Omental fat pad (tissue), 4 donors: ENCODE data around the gene BRAT1. TPM values are rescaled to one million over a fixed set of nuclear protein-coding genes. Genes with fewer than 3 reads are reported as not detected.

Experiments
- ATAC-seq: fragments of 150-250 bp; one replicate; pipeline ENCODE4 v1.9.1; 2016; ENCODE audit warnings: mild to moderate bottlenecking, moderate library complexity; ENCODE audit not compliant: low FRiP score
- DNase-seq: peaks from one replicate; pipeline ENCODE4 v3.0.0-alpha.2; 2019; ENCODE audit warnings: low spot score
- total RNA-seq, 4 donors: library from RNA; depleted of rRNA; stranded (reverse); fragments of >200 nt; gene quantifications; one replicate each; pipeline ENCODE4 v1.1.0, GENCODE V29; 2016
- TF ChIP-seq, protein P1 (sequence below), 3 donors: fragments of 450-650 bp; IDR thresholded peaks; one replicate each; pipeline ENCODE4 v1.5.1; 2016 to 2017; ENCODE audit warnings: antibody characterized with exemption in 3 of 3, mild to moderate bottlenecking in 3 of 3, moderate library complexity in 2 of 3

Gene BRAT1
- total RNA-seq = 10 to 100 TPM; 22.7 to 33.1 (median 26.3) TPM

DNA sequence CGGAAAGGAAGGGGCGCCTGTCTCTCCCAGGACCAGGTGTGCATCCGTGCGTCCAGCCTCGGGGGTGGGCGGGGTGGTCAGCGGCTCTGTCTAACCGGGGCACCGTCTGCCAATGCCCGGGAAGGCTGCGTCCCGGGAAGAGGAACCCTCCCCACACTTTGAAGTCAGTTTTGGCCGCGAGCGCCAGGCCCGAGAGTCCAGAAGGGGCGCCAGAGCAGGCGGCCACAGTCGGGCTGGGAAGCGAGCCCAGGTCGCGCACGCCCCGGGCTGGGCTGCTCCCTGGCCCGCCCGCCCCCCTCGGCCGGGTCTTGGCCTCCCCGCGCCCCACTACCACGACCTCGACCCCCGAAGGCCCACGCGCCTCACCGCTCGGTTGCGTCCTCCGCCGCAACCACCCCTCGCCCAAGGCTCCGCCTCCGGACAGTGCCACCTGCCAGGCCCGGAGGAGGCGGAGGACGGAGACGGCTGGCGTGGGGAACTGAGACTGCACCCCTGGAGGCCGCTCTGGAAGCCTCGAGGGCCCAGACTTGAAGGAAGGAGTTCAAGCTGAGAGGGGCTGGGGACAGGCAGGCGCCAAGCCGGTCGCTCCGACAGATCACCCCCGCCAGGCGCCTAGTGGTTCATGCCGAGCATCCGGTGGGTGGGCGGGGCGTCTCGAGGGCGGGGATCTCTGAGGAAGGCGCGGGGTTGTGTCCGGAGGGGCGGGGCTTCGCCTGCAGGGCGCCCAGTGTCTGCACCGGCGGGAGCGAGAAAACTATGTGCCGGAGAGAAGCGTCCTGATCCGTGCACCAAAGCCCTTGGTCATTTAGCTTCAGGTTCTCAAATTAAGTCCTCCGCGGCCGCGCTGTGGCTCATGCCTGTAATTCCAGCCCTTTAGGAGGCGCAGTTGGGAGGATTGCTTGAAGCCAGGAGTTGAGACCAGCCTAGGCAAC is at the start of gene BRAT1:
Gene BRAT1 (minus strand): TSS at position 404 of the 932 bp plus-strand sequence. CDS start 1,093 bp downstream, outside the sequence.
- TF ChIP-seq, protein P1, sequence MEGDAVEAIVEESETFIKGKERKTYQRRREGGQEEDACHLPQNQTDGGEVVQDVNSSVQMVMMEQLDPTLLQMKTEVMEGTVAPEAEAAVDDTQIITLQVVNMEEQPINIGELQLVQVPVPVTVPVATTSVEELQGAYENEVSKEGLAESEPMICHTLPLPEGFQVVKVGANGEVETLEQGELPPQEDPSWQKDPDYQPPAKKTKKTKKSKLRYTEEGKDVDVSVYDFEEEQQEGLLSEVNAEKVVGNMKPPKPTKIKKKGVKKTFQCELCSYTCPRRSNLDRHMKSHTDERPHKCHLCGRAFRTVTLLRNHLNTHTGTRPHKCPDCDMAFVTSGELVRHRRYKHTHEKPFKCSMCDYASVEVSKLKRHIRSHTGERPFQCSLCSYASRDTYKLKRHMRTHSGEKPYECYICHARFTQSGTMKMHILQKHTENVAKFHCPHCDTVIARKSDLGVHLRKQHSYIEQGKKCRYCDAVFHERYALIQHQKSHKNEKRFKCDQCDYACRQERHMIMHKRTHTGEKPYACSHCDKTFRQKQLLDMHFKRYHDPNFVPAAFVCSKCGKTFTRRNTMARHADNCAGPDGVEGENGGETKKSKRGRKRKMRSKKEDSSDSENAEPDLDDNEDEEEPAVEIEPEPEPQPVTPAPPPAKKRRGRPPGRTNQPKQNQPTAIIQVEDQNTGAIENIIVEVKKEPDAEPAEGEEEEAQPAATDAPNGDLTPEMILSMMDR (IDR thresholded peaks at IDR 0.05) = no peak
- ATAC-seq (peak; percentile 96), DNase-seq (peak; percentile 95)

DNA sequence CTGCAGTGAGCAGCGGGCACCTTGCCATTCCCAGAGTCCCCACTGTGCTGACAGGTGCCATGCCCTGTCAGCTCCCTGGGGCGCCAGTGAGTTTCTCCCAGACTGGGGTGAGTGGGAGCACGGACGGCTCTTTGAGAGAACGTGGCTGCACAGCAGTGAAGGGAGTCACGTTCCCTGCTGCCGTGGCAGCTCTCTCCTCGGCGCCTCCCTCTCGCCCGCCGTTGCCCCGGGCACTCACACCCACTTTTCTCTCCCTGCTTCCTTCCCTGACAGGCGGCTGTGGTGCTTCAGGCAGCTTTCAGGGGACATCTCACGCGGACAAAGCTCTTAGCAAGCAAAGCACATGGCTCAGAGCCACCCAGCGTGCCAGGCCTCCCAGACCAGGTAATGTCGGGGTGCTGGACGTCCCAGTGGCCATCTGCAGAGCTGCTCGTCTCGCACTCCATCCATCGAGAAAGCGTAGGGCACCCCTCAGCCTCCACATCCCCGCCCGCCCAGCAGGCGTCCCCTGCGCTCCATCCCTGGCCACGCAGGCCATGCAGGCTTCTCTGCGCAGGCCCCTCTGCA is 49.4 kb upstream of the BRAT1 start:
- no peak for DNase-seq
- TF ChIP-seq, protein P1 (IDR thresholded peaks at IDR 0.05) = no peak
- no peak for ATAC-seq

DNA sequence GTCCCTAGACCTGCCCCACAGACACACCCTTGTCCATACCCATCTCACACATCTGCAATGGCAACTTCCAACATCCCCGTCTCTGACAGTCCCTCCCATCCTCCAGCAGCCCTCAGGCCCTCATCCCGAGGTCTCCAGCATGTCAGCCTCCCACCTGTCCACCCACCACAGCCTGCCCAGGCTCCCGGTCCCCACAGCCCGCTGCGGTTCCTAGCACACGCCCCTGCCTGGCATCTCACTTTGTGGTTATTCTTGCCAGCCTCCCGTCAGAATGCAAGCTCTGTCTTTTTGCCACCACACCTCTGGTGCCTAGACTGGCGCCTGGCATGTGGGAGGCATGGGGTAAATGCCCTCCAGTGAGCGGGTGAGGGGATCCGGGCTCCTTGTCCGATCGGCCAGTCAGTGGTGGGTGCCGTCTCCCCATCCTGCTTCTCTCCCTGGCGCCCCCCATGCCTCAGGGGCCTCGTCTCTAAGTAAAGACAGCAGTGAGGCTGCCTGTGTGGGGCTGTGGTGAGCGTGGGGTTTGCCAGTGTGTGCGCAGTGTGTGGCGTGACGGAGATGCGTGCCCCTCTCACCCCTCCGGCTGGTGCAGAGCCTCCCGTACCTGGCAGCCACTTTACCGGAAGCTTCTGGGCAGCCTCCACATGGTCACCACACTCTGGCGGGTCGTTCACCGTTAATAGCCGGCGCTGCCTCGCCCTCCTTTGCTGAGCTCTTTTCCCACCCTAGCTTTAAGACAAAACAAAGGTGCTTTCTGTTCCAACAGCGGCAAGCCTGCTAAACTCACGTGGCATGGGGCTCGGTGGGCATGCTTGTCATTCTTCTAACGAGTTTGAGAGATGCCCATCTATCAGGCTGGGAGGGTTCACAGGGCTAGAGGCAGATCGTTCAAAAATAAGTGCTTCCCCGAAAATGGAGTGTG is 48.0 kb upstream of the BRAT1 start:
- DNase-seq = no peak
- TF ChIP-seq, protein P1 (IDR thresholded peaks at IDR 0.05) = no peak
- ATAC-seq = no peak

DNA sequence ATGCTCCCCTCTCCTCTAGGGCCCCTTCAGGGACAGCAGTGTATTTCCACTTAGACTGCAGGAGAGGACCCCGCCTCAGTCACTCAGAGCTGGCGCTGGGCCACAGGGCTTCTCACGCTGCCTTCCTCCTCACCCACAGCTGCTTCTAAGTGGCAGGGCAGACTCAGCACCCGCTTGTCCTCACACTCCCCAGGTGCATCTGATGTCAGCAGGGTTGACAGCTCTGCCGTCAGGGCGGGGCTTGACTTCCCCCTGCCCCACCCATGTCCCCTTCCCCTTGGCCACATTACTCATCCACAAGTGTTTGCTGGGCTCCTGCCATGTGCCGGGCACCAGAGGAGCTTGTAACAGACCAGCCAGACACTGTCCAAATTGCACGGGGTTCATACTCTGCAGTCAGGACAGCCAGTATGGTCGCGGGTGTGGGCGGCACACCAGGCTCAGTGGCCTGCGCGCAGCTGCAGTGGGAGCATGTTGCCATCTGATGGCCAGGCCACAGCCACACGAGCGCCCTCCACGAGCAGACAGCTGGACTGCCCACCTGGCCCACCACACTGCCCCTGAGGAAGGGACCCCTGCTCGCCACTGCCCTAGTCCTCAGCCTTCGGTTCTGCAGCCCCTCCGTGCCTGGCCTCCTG is 47.2 kb upstream of the BRAT1 start:
- ATAC-seq (no peak), DNase-seq (no peak)
- TF ChIP-seq, protein P1 (IDR thresholded peaks at IDR 0.05) = no peak

DNA sequence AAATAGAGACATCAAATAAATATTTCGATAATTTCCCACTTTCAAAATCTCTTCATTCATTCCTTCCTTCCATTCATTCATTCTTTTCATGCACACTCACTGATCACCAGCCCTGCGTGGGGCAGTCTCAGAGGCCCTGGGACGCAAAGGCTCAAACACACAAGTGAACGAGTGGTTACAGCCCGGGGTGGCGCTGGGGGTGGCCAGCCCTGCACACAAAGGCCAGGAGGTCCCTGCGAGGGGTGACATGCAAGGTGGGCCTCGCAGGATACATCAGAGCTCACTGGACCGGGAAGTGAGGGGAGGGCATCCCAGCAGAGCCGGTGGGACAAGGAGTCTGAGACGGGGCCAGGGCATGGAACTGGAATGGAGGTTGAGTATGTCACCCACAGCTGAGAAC is 46.6 kb upstream of the BRAT1 start:
- TF ChIP-seq, protein P1 (IDR thresholded peaks at IDR 0.05) = no peak
- no peak for ATAC-seq
- DNase-seq = no peak

DNA sequence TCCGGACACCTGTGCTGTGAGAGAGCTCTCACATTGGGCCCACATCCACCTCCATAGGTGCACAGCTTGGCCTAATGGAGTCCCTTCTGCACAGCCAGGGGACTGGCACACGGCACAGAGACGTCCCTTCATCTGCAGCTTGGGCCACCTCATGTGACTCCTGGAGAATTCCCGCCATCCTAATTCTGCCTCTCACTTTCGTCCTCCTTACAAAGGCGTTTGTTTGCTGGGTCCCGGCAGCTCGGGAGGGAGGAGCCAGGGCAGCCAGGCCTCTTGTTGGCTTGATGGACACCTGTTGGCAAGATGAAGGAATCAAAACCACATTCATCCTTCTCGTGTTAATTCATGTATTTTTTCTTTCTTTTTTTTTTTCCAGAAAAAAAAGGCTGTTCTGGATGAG is 45.7 kb upstream of the BRAT1 start:
- ATAC-seq = no peak
- TF ChIP-seq, protein P1 (IDR thresholded peaks at IDR 0.05) = no peak
- no peak for DNase-seq
